ENCODE results near the gene GTPBP3. TPM values are rescaled to one million over a fixed set of nuclear protein-coding genes. Genes with fewer than 3 reads are reported as not detected.

The GTPBP3 gene
- polyA plus RNA-seq, 3 donors: 1.0 to 22.0 (median 1.7) TPM

DNA sequence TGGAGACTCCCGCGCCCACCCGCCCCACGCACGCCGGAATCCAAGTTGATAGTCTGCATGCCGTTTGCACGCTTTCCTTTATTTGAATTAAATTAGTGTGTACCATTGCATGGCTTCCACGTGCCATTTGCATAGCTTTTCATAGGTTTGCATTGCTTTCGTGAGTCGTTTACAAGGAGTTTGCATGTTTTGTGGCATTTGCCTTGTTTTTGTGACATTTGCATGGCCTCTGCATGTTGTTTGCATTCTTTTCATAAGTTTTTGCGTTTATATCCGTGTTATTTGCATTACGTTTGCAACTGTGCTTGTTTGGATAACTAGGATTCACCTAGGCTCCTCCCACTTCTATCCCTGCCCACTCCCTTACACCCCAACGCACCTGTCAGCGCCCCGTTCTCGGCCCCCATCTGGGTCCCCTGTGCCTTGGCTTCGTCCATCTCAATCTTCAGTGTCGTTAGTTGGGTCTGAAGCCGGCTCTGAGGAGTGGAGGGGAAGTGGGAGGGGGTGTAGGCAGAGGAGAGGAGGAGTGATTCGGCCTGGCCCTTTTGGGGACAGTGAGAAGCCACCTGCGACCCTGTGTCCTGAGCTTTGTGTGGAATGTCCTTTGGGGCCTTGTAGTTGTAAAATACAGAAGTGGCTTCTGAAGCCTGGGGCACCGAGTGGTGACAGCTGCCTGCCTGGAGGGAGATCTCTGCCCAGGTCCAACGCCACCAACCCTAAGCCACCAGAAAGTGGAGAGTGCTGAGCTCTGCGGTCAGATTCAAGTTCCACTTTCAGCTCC lies 54.2 kb downstream of the GTPBP3 start:
- Histone ChIP-seq H3K4me1 (ENCODE audit: control insufficient read depth in 1 of 2, insufficient read depth in 2 of 2, low read length in 2 of 2) (peaks cover 31 to 38% of the 10 kb centered on the region in 2 donors), H3K27me3 (ENCODE audit: control insufficient read depth in 2 of 2, insufficient read depth in 2 of 2, low read length in 2 of 2) (peaks cover 6 to 15% of the 10 kb centered on the region in 2 donors), H4K20me1 (ENCODE audit: insufficient read depth, low read length) (no peaks in the 10 kb centered on the region), H3K27ac (ENCODE audit: low read depth in 1 of 2, low read length in 2 of 2) (no peak overlapping the region), H3K4me3 (replicated peaks in 1 of 3; ENCODE audit: low read depth in 2 of 3, low read length in 3 of 3) (peak overlapping the region; percentile 8 to 73 (median 18)), H3K4me2 (replicated peaks; ENCODE audit: extremely low read depth, low read length, poor library complexity, severe bottlenecking) (peak overlapping the region; percentile 81), H3K9me3 (replicated peaks in 1 of 2; ENCODE audit: control insufficient read depth in 1 of 2, insufficient read depth in 1 of 2, low read length in 2 of 2) (peaks cover 4 to 13% of the 10 kb centered on the region in 2 donors), H3K79me2 (ENCODE audit: insufficient read depth, low read length) (no peaks in the 10 kb centered on the region), H3K36me3 (replicated peaks in 1 of 2; ENCODE audit: control insufficient read depth in 1 of 2, insufficient read depth in 2 of 2, low read length in 2 of 2) (no peaks in the 10 kb centered on the region), H3K9ac (ENCODE audit: insufficient read depth, low read length, poor library complexity, severe bottlenecking) (no peak overlapping the region), H2AFZ (ENCODE audit: insufficient read depth, low read depth, low read length, poor library complexity, severe bottlenecking) (peak overlapping the region; percentile 54)
- WGBS (ENCODE audit: insufficient coverage): 1% methylated on average over 18 of the region's 26 CpGs
- peaks cover 17 to 27% (median 22%) of the 10 kb centered on the region in 3 donors for H3K27me3 Mint-ChIP-seq (ENCODE audit: low read depth in 3 of 3)
- DNase-seq: peak; percentile 27 to 37 (median 33)
- H3K4me1 Mint-ChIP-seq: peaks cover 30% of the 10 kb centered on the region
- intact Hi-C loops (cut with micrococcal nuclease): no loop called here
- H3K27ac Mint-ChIP-seq: peak overlapping the region in 6 of 7 donors; percentile 7 to 88 (median 31)
- peak overlapping the region; percentile 55 to 87 for H3K4me3 Mint-ChIP-seq
- peak; percentile 6 for TF ChIP-seq CTCF (IDR thresholded peaks at IDR 0.05)
- peaks cover 0 to 2% of the 10 kb centered on the region in 2 donors for H3K36me3 Mint-ChIP-seq
- H3K9me3 Mint-ChIP-seq: peaks cover 4 to 18% (median 11%) of the 10 kb centered on the region in 7 donors

Other genes starting within 250 kb of the GTPBP3 start
- 10 to 100 TPM; 26.5 to 39.8 (median 29.7) TPM for gene USE1, start 122.2 kb upstream of the GTPBP3 start, polyA plus RNA-seq
- 10 to 100 TPM; 31.8 to 59.9 (median 57.6) TPM for gene OCEL1, start 111.3 kb upstream of the GTPBP3 start, polyA plus RNA-seq
- 1 to 10 TPM in 2 of 3 donors, under 1 TPM in 1; 0.87 to 5.1 (median 1.7) TPM for gene NR2F6, start 91.6 kb upstream of the GTPBP3 start, polyA plus RNA-seq
- gene USHBP1, start 72.8 kb upstream of the GTPBP3 start, polyA plus RNA-seq: not detected
- 100 to 1,000 TPM in 1 of 3 donors, 10 to 100 TPM in 2; 76.9 to 106 (median 90.3) TPM for gene BABAM1, start 70.1 kb upstream of the GTPBP3 start, polyA plus RNA-seq
- gene ANKLE1, start 55.7 kb upstream of the GTPBP3 start, polyA plus RNA-seq: 1 to 10 TPM; 1.3 to 8.5 (median 2.2) TPM
- 10 to 100 TPM; 11.3 to 14.9 (median 12.5) TPM for gene ABHD8, start 34.1 kb upstream of the GTPBP3 start, polyA plus RNA-seq
- gene MRPL34, start 31.7 kb upstream of the GTPBP3 start, polyA plus RNA-seq: 100 to 1,000 TPM in 2 of 3 donors, 10 to 100 TPM in 1; 13.2 to 208 (median 155) TPM
- 10 to 100 TPM; 22.5 to 49.5 (median 23.8) TPM for gene DDA1, start 28.0 kb upstream of the GTPBP3 start, polyA plus RNA-seq
- gene ANO8, start 2.7 kb upstream of the GTPBP3 start, polyA plus RNA-seq: 10 to 100 TPM in 1 of 3 donors, under 1 TPM in 1, not detected in 1; 0.11 to 14.1 TPM
- gene PLVAP, start 39.8 kb downstream of the GTPBP3 start, polyA plus RNA-seq: under 1 TPM in 2 of 3 donors, not detected in 1; 0.08 to 0.81 TPM
- gene CCDC194, start 56.6 kb downstream of the GTPBP3 start, polyA plus RNA-seq: under 1 TPM in 1 of 3 donors, not detected in 2; 0.52 TPM
- gene BST2, start 68.1 kb downstream of the GTPBP3 start, polyA plus RNA-seq: 100 to 1,000 TPM; 225 to 284 (median 272) TPM
- 10 to 100 TPM; 43.2 to 47.8 (median 43.7) TPM for gene MVB12A, start 82.5 kb downstream of the GTPBP3 start, polyA plus RNA-seq
- gene TMEM221, start 111.1 kb downstream of the GTPBP3 start, polyA plus RNA-seq: not detected
- not detected for gene NXNL1, start 123.4 kb downstream of the GTPBP3 start, polyA plus RNA-seq
- 10 to 100 TPM; 27.1 to 36.5 (median 27.6) TPM for gene SLC27A1, start 133.0 kb downstream of the GTPBP3 start, polyA plus RNA-seq
- 100 to 1,000 TPM; 116 to 158 (median 141) TPM for gene PGLS, start 174.1 kb downstream of the GTPBP3 start, polyA plus RNA-seq
- gene COLGALT1, start 218.1 kb downstream of the GTPBP3 start, polyA plus RNA-seq: 100 to 1,000 TPM in 1 of 3 donors, 10 to 100 TPM in 2; 66.8 to 176 (median 68.8) TPM

All from CD14-positive monocyte (primary cell).